Measurements from ENCODE around the gene EOMES.

EOMES gene

DNA sequence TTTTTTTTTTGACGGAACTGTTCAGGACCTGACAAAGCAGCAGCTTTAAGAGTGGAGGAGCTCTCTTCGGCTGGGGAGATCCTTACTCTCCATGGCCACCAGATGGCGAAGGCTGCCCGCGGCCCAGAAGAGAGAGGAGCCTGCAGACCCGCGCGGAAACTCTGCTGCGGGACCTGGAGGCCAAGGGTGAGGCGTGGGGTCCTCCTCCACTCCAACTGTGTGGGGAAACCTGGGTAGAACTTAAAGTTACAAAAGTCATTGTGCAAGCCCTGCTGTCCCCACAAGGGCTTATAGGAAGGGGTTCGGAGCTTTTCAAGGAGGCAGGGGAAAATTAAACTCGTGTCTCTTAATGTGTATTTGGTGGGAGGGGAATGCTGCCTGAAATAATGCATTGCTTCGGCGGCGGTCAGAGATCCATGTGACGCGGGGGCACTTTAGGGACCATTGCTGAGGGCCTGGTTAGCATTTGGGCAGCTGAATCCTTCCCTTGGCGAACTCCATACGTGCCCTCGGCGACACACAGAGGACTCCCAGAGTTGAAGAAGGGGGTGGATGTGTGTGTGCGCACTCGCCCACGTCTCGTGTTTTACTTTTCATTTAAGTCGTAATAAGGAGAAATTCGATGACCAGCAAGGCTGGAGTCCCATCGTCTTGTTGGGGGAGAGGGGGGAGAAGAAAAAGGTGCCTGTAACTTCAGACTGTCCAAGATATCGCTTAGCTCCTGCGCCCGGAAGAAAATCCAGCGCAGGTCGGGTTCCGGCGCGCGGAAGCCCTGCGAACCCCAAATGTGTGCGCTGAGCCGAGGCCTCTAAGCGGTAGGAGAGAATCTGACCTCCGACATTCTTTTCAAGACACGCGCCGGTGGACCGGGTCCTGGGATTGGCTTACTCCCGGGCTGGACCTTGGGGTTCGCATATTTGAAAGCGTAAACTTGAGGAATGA is 9.7 kb downstream of the EOMES start:
- peak; percentile 29 for DNase-seq (ENCODE audit: low read depth)
- peak overlapping the region; percentile 55 for H3K4me3 ChIP-seq (ENCODE audit: control insufficient read depth, low read depth, low read length)
- TF ChIP-seq, protein P1, sequence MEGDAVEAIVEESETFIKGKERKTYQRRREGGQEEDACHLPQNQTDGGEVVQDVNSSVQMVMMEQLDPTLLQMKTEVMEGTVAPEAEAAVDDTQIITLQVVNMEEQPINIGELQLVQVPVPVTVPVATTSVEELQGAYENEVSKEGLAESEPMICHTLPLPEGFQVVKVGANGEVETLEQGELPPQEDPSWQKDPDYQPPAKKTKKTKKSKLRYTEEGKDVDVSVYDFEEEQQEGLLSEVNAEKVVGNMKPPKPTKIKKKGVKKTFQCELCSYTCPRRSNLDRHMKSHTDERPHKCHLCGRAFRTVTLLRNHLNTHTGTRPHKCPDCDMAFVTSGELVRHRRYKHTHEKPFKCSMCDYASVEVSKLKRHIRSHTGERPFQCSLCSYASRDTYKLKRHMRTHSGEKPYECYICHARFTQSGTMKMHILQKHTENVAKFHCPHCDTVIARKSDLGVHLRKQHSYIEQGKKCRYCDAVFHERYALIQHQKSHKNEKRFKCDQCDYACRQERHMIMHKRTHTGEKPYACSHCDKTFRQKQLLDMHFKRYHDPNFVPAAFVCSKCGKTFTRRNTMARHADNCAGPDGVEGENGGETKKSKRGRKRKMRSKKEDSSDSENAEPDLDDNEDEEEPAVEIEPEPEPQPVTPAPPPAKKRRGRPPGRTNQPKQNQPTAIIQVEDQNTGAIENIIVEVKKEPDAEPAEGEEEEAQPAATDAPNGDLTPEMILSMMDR (IDR thresholded peaks at IDR 0.05; ENCODE audit: control insufficient read depth, insufficient read depth, low read depth, low read length, missing control alignments) = peak; percentile 88

- H3K4me3 ChIP-seq (ENCODE audit: control insufficient read depth, low read depth, low read length) = no peak overlapping the region
- DNase-seq (ENCODE audit: low read depth) = no peak
- TF ChIP-seq, protein P1 (IDR thresholded peaks at IDR 0.05; ENCODE audit: control insufficient read depth, insufficient read depth, low read depth, low read length, missing control alignments) = no peak
Measured at GRCh38 chr3:27708250-27708649, 13.9 kb downstream of the EOMES start.

DNA sequence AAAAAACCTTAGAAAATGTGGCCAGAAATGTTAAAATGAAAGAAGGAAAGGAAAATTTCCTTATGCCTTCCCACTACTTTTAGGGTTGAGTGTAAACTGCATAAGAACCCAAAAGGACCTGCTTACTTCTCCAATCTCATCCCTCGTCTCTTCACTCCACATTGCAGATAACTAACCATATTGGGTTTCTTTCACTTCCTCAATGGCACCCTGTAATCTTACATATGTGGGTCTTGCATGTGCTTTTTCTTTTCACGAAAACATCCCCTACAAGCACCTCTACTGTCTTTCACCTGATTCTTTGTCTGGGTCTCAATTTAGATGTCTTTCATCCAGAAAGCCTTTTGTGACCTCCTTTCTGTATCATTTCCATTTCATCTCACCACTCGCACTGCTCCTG is 23.1 kb downstream of the EOMES start:
- TF ChIP-seq, protein P1 (IDR thresholded peaks at IDR 0.05; ENCODE audit: control insufficient read depth, insufficient read depth, low read depth, low read length, missing control alignments) = no peak
- H3K4me3 ChIP-seq (ENCODE audit: control insufficient read depth, low read depth, low read length) = no peak overlapping the region
- no peak for DNase-seq (ENCODE audit: low read depth)

GRCh38 chr3:27696906-27697305 is 25.2 kb downstream of the EOMES start:
- no peak overlapping the region for H3K4me3 ChIP-seq (ENCODE audit: control insufficient read depth, low read depth, low read length)
- TF ChIP-seq, protein P1 (IDR thresholded peaks at IDR 0.05; ENCODE audit: control insufficient read depth, insufficient read depth, low read depth, low read length, missing control alignments) = no peak
- no peak for DNase-seq (ENCODE audit: low read depth)

GRCh38 chr3:27695636-27696035 is 26.5 kb downstream of the EOMES start:
- no peak overlapping the region for H3K4me3 ChIP-seq (ENCODE audit: control insufficient read depth, low read depth, low read length)
- DNase-seq (ENCODE audit: low read depth) = no peak
- TF ChIP-seq, protein P1 (IDR thresholded peaks at IDR 0.05; ENCODE audit: control insufficient read depth, insufficient read depth, low read depth, low read length, missing control alignments) = no peak

GRCh38 chr3:27688053-27688452 is 34.1 kb downstream of the EOMES start:
- H3K4me3 ChIP-seq (ENCODE audit: control insufficient read depth, low read depth, low read length) = no peak overlapping the region
- TF ChIP-seq, protein P1 (IDR thresholded peaks at IDR 0.05; ENCODE audit: control insufficient read depth, insufficient read depth, low read depth, low read length, missing control alignments) = no peak
- DNase-seq (ENCODE audit: low read depth) = no peak

Measured in AG09309 (cell line).